Spinal cord (tissue), 10 donors: Measurements from ENCODE around the gene RRAD. TPM values are rescaled to one million over a fixed set of nuclear protein-coding genes. Genes with fewer than 3 reads are reported as not detected.

Source experiments
- DNase-seq, 6 donors: peaks; one replicate each; pipeline versions ENCODE4 v3.0.0 to v3.0.0-alpha.2; 2013 to 2015; ENCODE audit warnings: low spot score in 6 of 6, low read depth in 4 of 6
- H3K27ac ChIP-seq: one replicate; pipeline ENCODE4 v1.5.1; 2013; ENCODE audit warnings: low read depth, low read length, control low read depth
- H3K27me3 ChIP-seq: one replicate; pipeline ENCODE4 v1.6.1; 2013; ENCODE audit warnings: low read length; ENCODE audit not compliant: control insufficient read depth, insufficient read depth
- H3K36me3 ChIP-seq: one replicate; pipeline ENCODE4 v1.6.1; 2013; ENCODE audit warnings: low read length; ENCODE audit not compliant: control insufficient read depth, insufficient read depth
- H3K4me1 ChIP-seq: one replicate; pipeline ENCODE4 v1.6.1; 2013; ENCODE audit warnings: low read length; ENCODE audit not compliant: control insufficient read depth, insufficient read depth
- H3K4me3 ChIP-seq: one replicate; pipeline ENCODE4 v1.5.1; 2013; ENCODE audit warnings: low read depth, low read length, control low read depth
- H3K9me3 ChIP-seq: one replicate; pipeline ENCODE4 v1.6.1; 2013; ENCODE audit warnings: low read length; ENCODE audit not compliant: control insufficient read depth, insufficient read depth
- WGBS: methylation state at CpG from one replicate; pipeline ENCODE4 v1.1.5; 2013; ENCODE audit warnings: missing lambda C conversion rate; ENCODE audit not compliant: insufficient coverage; 5-methylcytosine and 5-hydroxymethylcytosine counted together
- polyA plus RNA-seq, 2 donors: library from polyadenylated mRNA; unstranded; fragments of 120-200 nt; gene quantifications; one replicate each; pipeline ENCODE4 v1.2.1, GENCODE V29; 2013; ENCODE audit not compliant: insufficient read length in 2 of 2
- total RNA-seq, 2 donors: library from RNA; depleted of rRNA in 1 of 2; stranded (reverse); fragments of 120-200 nt in 1 of 2; fragments of >200 nt in 1 of 2; gene quantifications; one replicate each; pipeline versions ENCODE4 v1.2.3 to v1.2.4, GENCODE V29; 2013 to 2014
- donor health status: healthy.

The RRAD gene
- total and polyA plus RNA-seq, 4 donors, result 1.3 to 6.0 (median 2.1) TPM

DNA sequence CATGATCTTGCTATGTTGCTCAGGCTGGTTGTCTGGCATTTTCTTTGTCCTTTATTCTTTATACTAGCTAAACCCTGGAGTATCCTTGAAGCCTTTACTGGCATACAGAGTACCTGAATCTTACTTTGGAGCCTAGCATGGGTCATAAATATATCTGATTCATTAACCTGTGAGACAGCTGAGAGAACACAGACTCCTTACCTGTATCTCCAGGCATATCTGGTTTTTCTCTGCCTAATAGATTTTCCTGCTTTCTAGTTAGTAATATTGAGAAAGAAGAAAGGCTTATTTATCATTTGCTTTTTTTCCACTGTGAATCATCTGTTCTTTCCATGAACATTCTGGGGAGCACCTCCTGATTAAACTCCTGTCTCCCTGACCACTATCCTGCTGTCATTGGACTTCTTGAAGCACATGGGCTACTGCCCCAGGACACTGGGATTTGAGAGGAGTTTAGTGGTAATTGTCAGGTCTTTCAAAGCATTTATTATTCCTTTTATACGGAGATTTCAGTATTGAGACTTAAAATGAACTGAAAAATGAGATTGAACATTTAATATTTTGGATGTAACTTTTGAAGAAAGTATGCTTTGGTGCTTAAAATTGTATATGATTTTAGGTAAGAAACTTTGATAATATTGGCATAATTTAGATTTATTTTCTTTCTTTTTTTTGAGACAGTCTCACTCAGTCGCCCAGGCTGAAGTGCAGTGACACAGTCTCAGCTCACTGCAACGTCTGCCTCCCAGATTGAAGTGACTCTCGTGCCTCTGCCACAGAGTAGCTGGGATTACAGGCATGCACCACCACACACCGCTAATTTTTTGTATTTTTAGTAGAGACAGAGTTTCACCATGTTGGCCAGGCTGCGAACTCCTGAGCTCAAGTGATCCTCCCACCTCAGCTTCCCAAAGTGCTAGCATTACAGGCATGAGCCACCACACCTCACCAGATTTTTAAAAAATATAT, 36.4 kb downstream of the RRAD start:
- Histone ChIP-seq H3K36me3 (peaks cover 21% of the 10 kb centered on the region), H3K27me3 (no peaks in the 10 kb centered on the region), H3K27ac (no peak overlapping the region), H3K9me3 (no peaks in the 10 kb centered on the region), H3K4me1 (peaks cover 5% of the 10 kb centered on the region), H3K4me3 (no peak overlapping the region)
- no CpG with 5 or more reads among the region's 6 CpGs for WGBS
- DNase-seq, result no peak

GRCh38 chr16:66886914-66887313, 38.4 kb downstream of the RRAD start:
- H3K27me3 ChIP-seq, result no peaks in the 10 kb centered on the region
- H3K9me3 ChIP-seq, result no peaks in the 10 kb centered on the region
- WGBS, result 80% methylated on average over 3 of the region's 3 CpGs
- H3K27ac ChIP-seq, result no peak overlapping the region
- no peak for DNase-seq
- H3K4me3 ChIP-seq, result no peak overlapping the region
- H3K4me1 ChIP-seq, result peaks cover 5% of the 10 kb centered on the region
- peaks cover 21% of the 10 kb centered on the region for H3K36me3 ChIP-seq

- Histone ChIP-seq H3K9me3 (no peaks in the 10 kb centered on the region), H3K4me1 (peaks cover 1% of the 10 kb centered on the region), H3K27ac (no peak overlapping the region), H3K36me3 (peaks cover 19% of the 10 kb centered on the region), H3K27me3 (no peaks in the 10 kb centered on the region), H3K4me3 (no peak overlapping the region)
- no peak for DNase-seq
- 100% methylated on average over 1 of the region's 2 CpGs for WGBS
These were observed 39.0 kb downstream of the RRAD start for GRCh38 chr16:66886321-66886720.

- Histone ChIP-seq H3K36me3 (peaks cover 19% of the 10 kb centered on the region), H3K27ac (no peak overlapping the region), H3K4me1 (peaks cover 6% of the 10 kb centered on the region), H3K9me3 (no peaks in the 10 kb centered on the region), H3K4me3 (no peak overlapping the region), H3K27me3 (no peaks in the 10 kb centered on the region)
- DNase-seq, result no peak
- 85% methylated on average over 11 of the region's 12 CpGs for WGBS
These were observed 39.8 kb downstream of the RRAD start for GRCh38 chr16:66885491-66885890.

GRCh38 chr16:66882702-66883101, 42.6 kb downstream of the RRAD start:
- H3K4me1 ChIP-seq, result peaks cover 13% of the 10 kb centered on the region
- no peak overlapping the region for H3K27ac ChIP-seq
- no peaks in the 10 kb centered on the region for H3K27me3 ChIP-seq
- WGBS, result 83% methylated on average over 1 of the region's 3 CpGs
- DNase-seq, result no peak
- H3K9me3 ChIP-seq, result no peaks in the 10 kb centered on the region
- no peak overlapping the region for H3K4me3 ChIP-seq
- peaks cover 19% of the 10 kb centered on the region for H3K36me3 ChIP-seq

GRCh38 chr16:66881964-66882508, 43.3 kb downstream of the RRAD start:
- Histone ChIP-seq H3K27ac (no peak overlapping the region), H3K4me3 (no peak overlapping the region)

GRCh38 chr16:66881560-66881959, 43.8 kb downstream of the RRAD start:
- DNase-seq, result no peak
- H3K9me3 ChIP-seq, result no peaks in the 10 kb centered on the region
- H3K4me3 ChIP-seq, result peak overlapping the region; percentile 16
- no peaks in the 10 kb centered on the region for H3K27me3 ChIP-seq
- peaks cover 15% of the 10 kb centered on the region for H3K36me3 ChIP-seq
- H3K4me1 ChIP-seq, result peaks cover 13% of the 10 kb centered on the region
- WGBS, result 60% methylated on average over 1 of the region's 2 CpGs
- H3K27ac ChIP-seq, result no peak overlapping the region

More at GRCh38 chr16:66881964-66882508, 43.3 kb downstream of the RRAD start:
- DNase-seq, result no peak
- peaks cover 13% of the 10 kb centered on the region for H3K4me1 ChIP-seq
- no peaks in the 10 kb centered on the region for H3K27me3 ChIP-seq
- 98% methylated on average over 6 of the region's 8 CpGs for WGBS
- H3K9me3 ChIP-seq, result no peaks in the 10 kb centered on the region
- peaks cover 19% of the 10 kb centered on the region for H3K36me3 ChIP-seq

DNA sequence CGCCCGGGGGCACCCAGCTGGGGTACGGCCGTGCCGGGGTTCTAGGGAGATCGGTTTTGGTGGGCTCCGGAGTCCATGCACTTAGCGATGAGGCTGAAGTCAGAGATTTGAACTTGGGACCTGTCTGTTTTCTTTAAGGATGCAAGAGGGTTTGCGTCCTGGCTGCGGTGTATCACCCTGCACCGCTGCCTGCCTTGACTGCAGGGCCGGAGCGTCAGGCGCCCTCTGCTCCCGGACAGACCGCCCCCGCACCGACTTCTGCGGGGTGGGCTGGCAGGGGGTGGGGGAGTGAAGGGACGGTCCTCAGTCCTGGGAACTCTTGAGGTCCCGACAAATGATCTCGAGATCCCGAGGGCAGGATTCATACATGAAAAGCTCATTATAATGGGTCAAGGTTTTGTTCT, 44.3 kb downstream of the RRAD start:
- Histone ChIP-seq H3K4me3 (peak overlapping the region; percentile 90), H3K9me3 (no peaks in the 10 kb centered on the region), H3K27me3 (no peaks in the 10 kb centered on the region), H3K27ac (no peak overlapping the region), H3K36me3 (peaks cover 14% of the 10 kb centered on the region), H3K4me1 (peaks cover 13% of the 10 kb centered on the region)
- WGBS, result 2% methylated on average over 19 of the region's 23 CpGs
- peak in 1 of 6 donors; percentile 24 for DNase-seq

DNA sequence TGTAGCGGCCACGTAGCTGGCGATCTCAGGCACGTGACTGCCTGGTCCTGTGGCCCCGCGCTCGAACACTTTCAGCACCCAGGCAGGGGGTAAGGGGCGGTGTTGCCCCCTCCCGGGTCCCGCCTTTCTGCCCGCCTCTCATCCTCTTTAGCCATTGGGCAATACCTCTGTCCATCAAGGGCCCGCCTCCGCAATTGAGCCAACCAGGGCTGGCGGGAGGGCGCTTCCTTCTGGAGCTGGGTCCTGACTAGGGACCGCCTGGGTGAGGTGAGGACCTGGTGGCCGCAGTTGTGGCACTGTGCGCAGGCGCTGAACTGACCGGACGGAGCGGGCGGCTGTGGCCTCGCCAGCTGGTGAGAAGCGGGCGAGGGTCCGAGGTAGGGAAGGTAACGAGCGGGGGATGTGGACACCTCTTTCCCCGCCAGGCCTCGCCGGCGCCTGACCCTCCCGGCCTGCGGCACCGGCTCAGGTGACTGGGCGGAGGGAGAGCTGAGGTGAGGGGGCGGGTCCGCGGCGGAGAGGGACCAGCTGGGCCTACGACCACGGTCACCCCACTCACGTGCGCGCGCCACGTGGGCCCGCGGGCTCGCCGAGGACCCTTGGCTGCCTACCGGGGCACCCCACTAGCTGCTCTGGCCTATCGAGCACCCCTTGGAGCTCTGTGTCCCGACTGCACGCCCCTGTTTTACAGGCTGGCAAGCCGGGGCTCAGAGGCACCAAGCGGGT, 44.9 kb downstream of the RRAD start, which contains the start of gene PDP2:
TSS of gene PDP2 (plus strand) at position 228 of the 726 bp plus-strand sequence. CDS start 3,770 bp downstream, outside the sequence.
- Histone ChIP-seq H3K4me3 (peak within 1 kb of the TSS; percentile 90), H3K9me3 (no peaks in the 10 kb centered on the region), H3K36me3 (peaks cover 11% of the 10 kb centered on the region), H3K27me3 (no peaks in the 10 kb centered on the region), H3K27ac (no peak within 1 kb of the TSS), H3K4me1 (peaks cover 13% of the 10 kb centered on the region)
- WGBS, result 0% methylated on average over 58 of the region's 58 CpGs
- peak; percentile 90 to 99 (median 94) for DNase-seq
